GM23338 (cell line): ENCODE results near the gene GADD45B. TPM values are rescaled to one million over a fixed set of nuclear protein-coding genes. Genes with fewer than 3 reads are reported as not detected.
A peak's percentile ranks its signal among the peaks of the same experiment; 100 is the strongest.

Source experiments
- ATAC-seq: fragments of 200-7000 bp; cut with Tn5 transposase; 3 replicates; pipeline ENCODE4 v1.9.1; 2020
- DNase-seq: peaks from one replicate; pipeline ENCODE4 v3.0.0-alpha.2; 2015; ENCODE audit warnings: low spot score
- H2AFZ ChIP-seq: fragments of 200-600 bp; sonication (generic); 2 replicates; pipeline ENCODE4 v1.8.0; 2016; ENCODE audit warnings: antibody characterized with exemption, mild to moderate bottlenecking, moderate library complexity
- H3F3A ChIP-seq: fragments of 200-600 bp; sonication (generic); replicated peaks from 2 replicates; pipeline ENCODE4 v1.8.0; 2017; ENCODE audit warnings: antibody characterized with exemption, mixed run types, low read depth
- H3K27ac ChIP-seq: fragments of 200-600 bp; sonication (generic); 2 replicates; pipeline ENCODE4 v1.6.1; 2016; ENCODE audit warnings: low read depth
- H3K27me3 ChIP-seq: fragments of 200-600 bp; sonication (generic); 2 replicates; pipeline ENCODE4 v1.8.0; 2016; ENCODE audit warnings: mild to moderate bottlenecking, mixed run types, moderate library complexity; ENCODE audit not compliant: insufficient read depth
- H3K36me3 ChIP-seq: fragments of 200-600 bp; sonication (generic); 2 replicates; pipeline ENCODE4 v1.8.0; 2016; ENCODE audit warnings: mild to moderate bottlenecking; ENCODE audit not compliant: insufficient read depth
- H3K4me1 ChIP-seq: fragments of 200-600 bp; sonication (generic); 2 replicates; pipeline ENCODE4 v1.8.0; 2016; ENCODE audit warnings: mild to moderate bottlenecking, moderate library complexity; ENCODE audit not compliant: insufficient read depth
- H3K4me2 ChIP-seq: fragments of 200-600 bp; sonication (generic); 2 replicates; pipeline ENCODE4 v1.7.1; 2017; ENCODE audit warnings: mixed run types
- H3K4me3 ChIP-seq: fragments of 200-600 bp; sonication (generic); 2 replicates; pipeline ENCODE4 v1.6.1; 2016; ENCODE audit warnings: mixed run types
- H3K79me2 ChIP-seq: fragments of 200-600 bp; sonication (generic); replicated peaks from 2 replicates; pipeline ENCODE4 v1.8.0; 2017; ENCODE audit warnings: mild to moderate bottlenecking; ENCODE audit not compliant: insufficient read depth
- H3K9me2 ChIP-seq: fragments of 200-600 bp; sonication (generic); 2 replicates; pipeline ENCODE4 v1.8.0; 2017; ENCODE audit not compliant: insufficient read depth
- H4K20me1 ChIP-seq: fragments of 200-600 bp; sonication (generic); replicated peaks from 2 replicates; pipeline ENCODE4 v1.8.0; 2017; ENCODE audit warnings: mild to moderate bottlenecking; ENCODE audit not compliant: insufficient read depth
- H3K27ac Mint-ChIP-seq: 2 replicates; pipeline ENCODE4 v1.8.0; 2020; ENCODE audit warnings: inconsistent platforms, mild to moderate bottlenecking, moderate library complexity, mixed read lengths
- H3K27me3 Mint-ChIP-seq: 3 replicates; pipeline ENCODE4 v1.8.0; 2022; ENCODE audit warnings: low read depth, mild to moderate bottlenecking, moderate library complexity, mixed read lengths, inconsistent platforms; ENCODE audit not compliant: insufficient read depth, poor library complexity
- H3K36me3 Mint-ChIP-seq: 3 replicates; pipeline ENCODE4 v1.8.0; 2021; ENCODE audit warnings: low read depth, mild to moderate bottlenecking, inconsistent platforms, moderate library complexity, mixed read lengths
- H3K4me1 Mint-ChIP-seq: 3 replicates; pipeline ENCODE4 v1.8.0; 2020; ENCODE audit warnings: mild to moderate bottlenecking, inconsistent platforms, mixed read lengths
- H3K4me3 Mint-ChIP-seq: 3 replicates; pipeline ENCODE4 v1.8.0; 2021; ENCODE audit warnings: moderate library complexity, mild to moderate bottlenecking, inconsistent platforms, mixed read lengths
- H3K9me3 Mint-ChIP-seq: 3 replicates; pipeline ENCODE4 v1.8.0; 2020; ENCODE audit warnings: moderate library complexity, mild to moderate bottlenecking, inconsistent platforms, mixed read lengths
- CREB1 ChIP-seq: fragments of 250-450 bp; sonication (Bioruptor Pico); IDR thresholded peaks from 2 replicates; pipeline ENCODE4 v1.5.0; 2020; ENCODE audit warnings: low read depth, mild to moderate bottlenecking, moderate library complexity
- EZH2 ChIP-seq: fragments of 200-600 bp; sonication (generic); IDR thresholded peaks from one replicate; pipeline ENCODE4 v1.8.0; 2017; ENCODE audit warnings: antibody characterized with exemption, mild to moderate bottlenecking, low read depth; ENCODE audit not compliant: unreplicated experiment
- JUNB ChIP-seq: IDR thresholded peaks from one replicate; pipeline ENCODE4 v1.6.1; 2016; ENCODE audit warnings: antibody characterized with exemption; ENCODE audit not compliant: unreplicated experiment
- STAT1 ChIP-seq: IDR thresholded peaks from one replicate; pipeline ENCODE4 v1.6.1; 2016; ENCODE audit warnings: antibody characterized with exemption; ENCODE audit not compliant: unreplicated experiment
- ZNF331 ChIP-seq: fragments of 250-450 bp; sonication (Bioruptor Pico); IDR thresholded peaks from 2 replicates; pipeline ENCODE4 v1.5.0; 2020; ENCODE audit warnings: low read depth, mild to moderate bottlenecking, moderate library complexity
- polyA plus RNA-seq: library from polyadenylated mRNA; unstranded; fragments of >200 nt; fragmentation: Nextera tagmentation; extraction: Ambion mirVana; gene quantifications from 2 replicates; pipeline ENCODE4 v1.2.1, GENCODE V29; 2016
- total RNA-seq: library from RNA; depleted of rRNA; stranded (reverse); fragments of >200 nt; shearing (Covaris generic); gene quantifications from 2 replicates; pipeline ENCODE4 v1.2.3, GENCODE V29; 2014
- TF ChIP-seq, protein P1 (sequence below), 2 experiments: fragments of 200-600 bp in 1 of 2; sonication (generic) in 1 of 2; conservative IDR thresholded peaks; 2 replicates each; pipeline versions ENCODE4 v1.5.1 to v1.6.1; 2016 to 2017; ENCODE audit warnings: antibody characterized with exemption in 2 of 2, low read depth in 2 of 2, mild to moderate bottlenecking in 2 of 2, moderate library complexity in 1 of 2

GADD45B gene
- total and polyA plus RNA-seq, 2 experiments from 2014 or later = 12.3 to 16.6 TPM

DNA sequence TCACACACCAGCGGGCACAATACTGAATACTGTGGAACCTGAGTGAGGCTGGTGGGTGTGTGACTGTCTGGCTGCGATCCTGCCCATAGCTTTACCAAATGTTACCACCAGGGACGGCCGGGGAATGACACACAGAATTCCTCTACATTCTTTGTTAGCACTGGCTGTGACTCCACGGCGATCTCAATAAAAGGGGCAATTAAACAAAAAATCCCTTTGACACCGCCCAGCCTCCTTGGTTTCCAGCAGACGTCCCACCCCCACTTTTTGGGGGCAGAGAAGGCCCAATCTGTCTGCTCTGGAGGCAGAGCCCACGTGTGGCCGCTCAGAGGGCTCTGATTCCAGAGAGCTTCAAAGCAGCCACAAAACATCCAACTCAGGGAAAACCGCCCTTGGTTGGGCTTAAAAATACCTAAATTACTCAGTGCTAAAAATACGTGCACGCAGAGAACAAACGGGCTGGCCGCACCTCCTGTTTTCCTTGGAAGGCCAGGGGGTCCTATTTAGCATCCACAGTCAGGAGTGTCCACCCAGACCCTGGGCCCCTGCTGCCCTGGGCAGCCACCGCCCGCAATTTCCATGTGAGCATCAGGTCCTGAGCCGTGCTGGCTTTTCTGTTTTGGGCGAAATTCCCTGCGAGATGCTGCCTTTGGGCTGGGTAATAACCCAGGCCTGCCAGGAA, 47.8 kb downstream of the GADD45B start:
- H3K36me3 ChIP-seq = no peaks in the 10 kb centered on the region
- no peaks in the 10 kb centered on the region for H3K79me2 ChIP-seq
- no peaks in the 10 kb centered on the region for H3K27me3 ChIP-seq
- no peak overlapping the region for H2AFZ ChIP-seq
- H3K27ac ChIP-seq = peak overlapping the region; percentile 94
- peaks cover 18% of the 10 kb centered on the region for H3F3A ChIP-seq
- Mint-ChIP-seq H3K36me3 (no peaks in the 10 kb centered on the region), H3K4me1 (peaks cover 13% of the 10 kb centered on the region), H3K27ac (no peak overlapping the region), H3K27me3 (peaks cover 8% of the 10 kb centered on the region), H3K4me3 (no peak overlapping the region), H3K9me3 (no peaks in the 10 kb centered on the region)
- no peak overlapping the region for H3K4me3 ChIP-seq
- H3K4me1 ChIP-seq = peaks cover 12% of the 10 kb centered on the region; the same call in 1 of the 2 replicates
- H3K4me2 ChIP-seq = no peak overlapping the region
- ATAC-seq (peak; percentile 19; the same call in 2 of the 3 replicates), DNase-seq (peak; percentile 60)
- no peaks in the 10 kb centered on the region for H3K9me2 ChIP-seq
- TF ChIP-seq CREB1 = no peak
- TF ChIP-seq, protein P1, sequence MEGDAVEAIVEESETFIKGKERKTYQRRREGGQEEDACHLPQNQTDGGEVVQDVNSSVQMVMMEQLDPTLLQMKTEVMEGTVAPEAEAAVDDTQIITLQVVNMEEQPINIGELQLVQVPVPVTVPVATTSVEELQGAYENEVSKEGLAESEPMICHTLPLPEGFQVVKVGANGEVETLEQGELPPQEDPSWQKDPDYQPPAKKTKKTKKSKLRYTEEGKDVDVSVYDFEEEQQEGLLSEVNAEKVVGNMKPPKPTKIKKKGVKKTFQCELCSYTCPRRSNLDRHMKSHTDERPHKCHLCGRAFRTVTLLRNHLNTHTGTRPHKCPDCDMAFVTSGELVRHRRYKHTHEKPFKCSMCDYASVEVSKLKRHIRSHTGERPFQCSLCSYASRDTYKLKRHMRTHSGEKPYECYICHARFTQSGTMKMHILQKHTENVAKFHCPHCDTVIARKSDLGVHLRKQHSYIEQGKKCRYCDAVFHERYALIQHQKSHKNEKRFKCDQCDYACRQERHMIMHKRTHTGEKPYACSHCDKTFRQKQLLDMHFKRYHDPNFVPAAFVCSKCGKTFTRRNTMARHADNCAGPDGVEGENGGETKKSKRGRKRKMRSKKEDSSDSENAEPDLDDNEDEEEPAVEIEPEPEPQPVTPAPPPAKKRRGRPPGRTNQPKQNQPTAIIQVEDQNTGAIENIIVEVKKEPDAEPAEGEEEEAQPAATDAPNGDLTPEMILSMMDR (conservative IDR thresholded peaks at IDR 0.05; ENCODE audit: low read depth in 2 of 2) = peak in 1 of 2 experiments; percentile 18; a peak in 1 of 4 replicates
- no peak for TF ChIP-seq JUNB
- no peak for TF ChIP-seq ZNF331 (CRISPR knock-in tag)
- no peak for TF ChIP-seq STAT1
- H4K20me1 ChIP-seq = no peaks in the 10 kb centered on the region

DNA sequence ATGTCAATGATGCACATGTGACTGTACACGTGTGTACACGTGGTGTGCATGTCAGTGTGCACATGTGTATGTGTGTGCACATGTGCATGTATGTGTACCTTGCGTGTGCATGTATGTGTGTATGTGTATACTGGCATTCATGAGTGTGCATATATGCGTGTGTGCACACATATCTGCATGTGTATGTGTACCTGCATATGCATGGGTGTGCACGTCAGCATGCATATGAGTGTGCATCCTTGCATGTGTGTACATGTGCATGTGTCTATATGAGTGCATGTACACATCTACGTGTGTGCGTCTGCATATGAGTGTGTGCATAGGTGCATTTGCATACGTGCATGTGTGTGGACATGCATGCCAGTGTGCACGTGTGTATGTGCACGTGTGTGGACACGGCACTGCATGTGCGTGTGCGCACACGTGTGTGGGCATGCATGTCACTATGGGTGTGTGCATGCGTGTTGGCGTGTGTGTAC, 48.5 kb downstream of the GADD45B start:
- peak overlapping the region; percentile 9; the same call in 1 of the 2 replicates for H3K27ac ChIP-seq
- no peaks in the 10 kb centered on the region for H3K36me3 Mint-ChIP-seq
- H3K27ac Mint-ChIP-seq = peak overlapping the region; percentile 86
- no peak overlapping the region for H3K4me3 Mint-ChIP-seq
- H3K36me3 ChIP-seq = no peaks in the 10 kb centered on the region
- H3K4me1 Mint-ChIP-seq = peaks cover 13% of the 10 kb centered on the region
- H3K9me3 Mint-ChIP-seq = no peaks in the 10 kb centered on the region
- no peaks in the 10 kb centered on the region for H3K27me3 ChIP-seq
- ATAC-seq (no peak), DNase-seq (no peak)
- H3K79me2 ChIP-seq = no peaks in the 10 kb centered on the region
- TF ChIP-seq EZH2 (no peak), ZNF331 (CRISPR knock-in tag) (no peak)
- TF ChIP-seq, protein P1 (conservative IDR thresholded peaks at IDR 0.05; ENCODE audit: low read depth in 2 of 2) = no peak
- H3K9me2 ChIP-seq = no peaks in the 10 kb centered on the region
- H3K4me3 ChIP-seq = no peak overlapping the region
- peaks cover 12% of the 10 kb centered on the region; the same call in 1 of the 2 replicates for H3K4me1 ChIP-seq
- H3K27me3 Mint-ChIP-seq = peaks cover 8% of the 10 kb centered on the region
- no peak overlapping the region for H3K4me2 ChIP-seq
- H3F3A ChIP-seq = peaks cover 18% of the 10 kb centered on the region
- no peaks in the 10 kb centered on the region for H4K20me1 ChIP-seq
- H2AFZ ChIP-seq = no peak overlapping the region
